Suprapubic skin (tissue), 4 donors: ENCODE data around the gene DEFB128. TPM values are rescaled to one million over a fixed set of nuclear protein-coding genes. Genes with fewer than 3 reads are reported as not detected.

Experiments used
- DNase-seq, 2 donors: peaks; one replicate each; pipeline ENCODE4 v3.0.0-alpha.2; 2019; ENCODE audit warnings: low spot score in 2 of 2
- H3K27ac ChIP-seq: fragments of 200-600 bp; sonication (generic); one replicate; pipeline ENCODE4 v1.5.1; 2019
- H3K27me3 ChIP-seq: fragments of 200-600 bp; sonication (generic); one replicate; pipeline ENCODE4 v1.5.1; 2019
- H3K36me3 ChIP-seq: fragments of 200-600 bp; sonication (generic); one replicate; pipeline ENCODE4 v1.5.1; 2019
- H3K4me1 ChIP-seq: fragments of 200-600 bp; sonication (generic); one replicate; pipeline ENCODE4 v1.5.1; 2019
- H3K4me3 ChIP-seq: fragments of 200-600 bp; sonication (generic); one replicate; pipeline ENCODE4 v1.5.1; 2019; ENCODE audit warnings: mild to moderate bottlenecking
- H3K9me3 ChIP-seq: fragments of 200-600 bp; sonication (generic); one replicate; pipeline ENCODE4 v1.5.1; 2019
- EP300 ChIP-seq: sonication (generic); formaldehyde crosslinking; IDR thresholded peaks from one replicate; pipeline ENCODE4 v1.6.1; 2017; ENCODE audit warnings: antibody characterized with exemption
- POLR2A ChIP-seq, 2 donors: fragments of 450-650 bp; IDR thresholded peaks; one replicate each; pipeline ENCODE4 v1.6.1; 2017; ENCODE audit warnings: antibody characterized with exemption in 2 of 2, mild to moderate bottlenecking in 2 of 2, moderate library complexity in 2 of 2
- POLR2AphosphoS5 ChIP-seq, 3 donors: sonication (generic); formaldehyde crosslinking; IDR thresholded peaks; one replicate each; pipeline ENCODE4 v1.6.1; 2017; ENCODE audit warnings: antibody characterized with exemption in 3 of 3
- WGBS: methylation state at CpG from one replicate; pipeline ENCODE4 v1.1.5; 2018; 5-methylcytosine and 5-hydroxymethylcytosine counted together
- total RNA-seq, 4 donors: library from RNA; depleted of rRNA; stranded (reverse); fragments of >200 nt; gene quantifications; one replicate each; pipeline ENCODE4 v1.1.0, GENCODE V29; 2016
- TF ChIP-seq, protein P1 (sequence below), 2 donors: fragments of 200-600 bp in 1 of 2; fragments of 450-650 bp in 1 of 2; sonication (generic) in 1 of 2; IDR thresholded peaks; one replicate each; pipeline ENCODE4 v1.5.1; 2016 to 2019; ENCODE audit warnings: antibody characterized with exemption in 2 of 2, mild to moderate bottlenecking in 1 of 2, moderate library complexity in 1 of 2

DEFB128 gene
- total RNA-seq, 4 donors from 2014 or later = not detected

DNA sequence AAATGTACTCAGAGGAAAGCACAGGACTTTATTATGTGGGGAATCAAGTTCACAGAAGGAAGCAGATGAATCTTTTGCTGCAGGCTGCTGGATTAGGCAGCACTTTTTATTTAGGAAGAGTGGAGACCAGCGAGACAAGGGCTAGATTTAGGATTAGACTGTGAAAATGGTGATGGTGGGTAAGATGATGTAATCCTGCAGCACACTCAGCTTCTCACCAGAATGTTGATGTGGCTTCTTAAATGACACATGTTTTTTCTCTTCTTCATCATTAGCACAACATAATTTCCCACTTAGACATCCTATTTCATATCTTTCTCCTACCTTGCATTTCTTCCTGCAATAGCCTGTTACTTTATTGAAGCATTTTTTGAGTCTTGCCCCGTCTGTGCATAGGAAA, 1.8 kb downstream of the DEFB128 start:
- Histone ChIP-seq H3K27ac (no peak overlapping the region), H3K27me3 (peaks cover 8% of the 10 kb centered on the region), H3K4me3 (no peak overlapping the region), H3K4me1 (no peaks in the 10 kb centered on the region), H3K9me3 (no peaks in the 10 kb centered on the region), H3K36me3 (no peaks in the 10 kb centered on the region)
- DNase-seq = no peak
- TF ChIP-seq POLR2A (IDR thresholded peaks at IDR 0.05) = no peak
- TF ChIP-seq POLR2AphosphoS5 (IDR thresholded peaks at IDR 0.05) = no peak
- TF ChIP-seq EP300 = no peak
- TF ChIP-seq, protein P1, sequence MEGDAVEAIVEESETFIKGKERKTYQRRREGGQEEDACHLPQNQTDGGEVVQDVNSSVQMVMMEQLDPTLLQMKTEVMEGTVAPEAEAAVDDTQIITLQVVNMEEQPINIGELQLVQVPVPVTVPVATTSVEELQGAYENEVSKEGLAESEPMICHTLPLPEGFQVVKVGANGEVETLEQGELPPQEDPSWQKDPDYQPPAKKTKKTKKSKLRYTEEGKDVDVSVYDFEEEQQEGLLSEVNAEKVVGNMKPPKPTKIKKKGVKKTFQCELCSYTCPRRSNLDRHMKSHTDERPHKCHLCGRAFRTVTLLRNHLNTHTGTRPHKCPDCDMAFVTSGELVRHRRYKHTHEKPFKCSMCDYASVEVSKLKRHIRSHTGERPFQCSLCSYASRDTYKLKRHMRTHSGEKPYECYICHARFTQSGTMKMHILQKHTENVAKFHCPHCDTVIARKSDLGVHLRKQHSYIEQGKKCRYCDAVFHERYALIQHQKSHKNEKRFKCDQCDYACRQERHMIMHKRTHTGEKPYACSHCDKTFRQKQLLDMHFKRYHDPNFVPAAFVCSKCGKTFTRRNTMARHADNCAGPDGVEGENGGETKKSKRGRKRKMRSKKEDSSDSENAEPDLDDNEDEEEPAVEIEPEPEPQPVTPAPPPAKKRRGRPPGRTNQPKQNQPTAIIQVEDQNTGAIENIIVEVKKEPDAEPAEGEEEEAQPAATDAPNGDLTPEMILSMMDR (IDR thresholded peaks at IDR 0.05) = no peak
- 57% methylated on average over 2 of the region's 2 CpGs for WGBS

DNA sequence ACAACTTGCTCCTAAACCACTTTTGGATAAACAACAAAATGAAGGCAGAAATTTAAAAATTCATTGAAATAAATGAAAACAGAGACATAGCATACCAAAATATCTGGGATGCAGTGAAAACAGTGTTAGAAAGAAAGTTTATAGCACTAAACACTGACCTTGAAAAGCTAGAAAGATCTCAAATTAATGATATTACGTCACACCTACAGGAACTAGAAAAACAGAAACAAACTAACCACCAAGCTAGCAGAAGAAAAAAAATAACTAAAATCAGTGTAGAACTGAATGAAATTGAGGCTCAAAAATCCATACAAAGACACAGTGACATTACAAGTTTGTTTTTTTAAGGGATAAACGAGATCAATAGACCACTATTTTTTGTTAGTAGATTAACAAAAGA, 5.2 kb downstream of the DEFB128 start:
- Histone ChIP-seq H3K27me3 (peaks cover 15% of the 10 kb centered on the region), H3K27ac (no peak overlapping the region), H3K9me3 (no peaks in the 10 kb centered on the region), H3K4me3 (no peak overlapping the region), H3K36me3 (no peaks in the 10 kb centered on the region), H3K4me1 (no peaks in the 10 kb centered on the region)
- 61% methylated on average over 2 of the region's 2 CpGs for WGBS
- DNase-seq = no peak
- no peak for TF ChIP-seq POLR2A (IDR thresholded peaks at IDR 0.05)
- TF ChIP-seq, protein P1 (IDR thresholded peaks at IDR 0.05) = no peak
- no peak for TF ChIP-seq POLR2AphosphoS5 (IDR thresholded peaks at IDR 0.05)
- no peak for TF ChIP-seq EP300

DNA sequence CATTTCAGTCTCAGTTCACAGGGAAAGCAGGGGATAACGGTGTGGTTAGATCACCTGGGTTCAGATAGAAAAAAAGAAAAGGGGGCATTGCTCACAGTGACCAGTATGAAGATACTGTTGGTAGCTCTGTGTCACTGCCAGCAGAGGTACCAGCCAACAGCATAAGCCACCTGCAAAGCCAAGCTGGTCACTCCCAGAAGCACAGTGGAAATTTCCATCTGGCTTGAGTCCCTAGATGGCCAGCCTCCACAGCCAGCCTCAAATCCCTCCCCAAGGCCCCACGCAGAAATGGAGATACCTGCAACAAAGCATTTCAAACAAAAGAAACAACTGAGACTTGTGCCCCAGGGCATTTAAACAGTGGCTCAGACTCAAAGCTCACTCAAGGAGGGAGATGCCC, 20.6 kb downstream of the DEFB128 start:
- WGBS = 71% methylated on average over 2 of the region's 2 CpGs
- TF ChIP-seq POLR2AphosphoS5 (IDR thresholded peaks at IDR 0.05) (no peak), EP300 (no peak), POLR2A (IDR thresholded peaks at IDR 0.05) (no peak)
- TF ChIP-seq, protein P1 (IDR thresholded peaks at IDR 0.05) = no peak
- Histone ChIP-seq H3K4me3 (no peak overlapping the region), H3K27me3 (peaks cover 5% of the 10 kb centered on the region), H3K27ac (no peak overlapping the region), H3K36me3 (no peaks in the 10 kb centered on the region), H3K9me3 (no peaks in the 10 kb centered on the region), H3K4me1 (no peaks in the 10 kb centered on the region)
- DNase-seq = no peak

DNA sequence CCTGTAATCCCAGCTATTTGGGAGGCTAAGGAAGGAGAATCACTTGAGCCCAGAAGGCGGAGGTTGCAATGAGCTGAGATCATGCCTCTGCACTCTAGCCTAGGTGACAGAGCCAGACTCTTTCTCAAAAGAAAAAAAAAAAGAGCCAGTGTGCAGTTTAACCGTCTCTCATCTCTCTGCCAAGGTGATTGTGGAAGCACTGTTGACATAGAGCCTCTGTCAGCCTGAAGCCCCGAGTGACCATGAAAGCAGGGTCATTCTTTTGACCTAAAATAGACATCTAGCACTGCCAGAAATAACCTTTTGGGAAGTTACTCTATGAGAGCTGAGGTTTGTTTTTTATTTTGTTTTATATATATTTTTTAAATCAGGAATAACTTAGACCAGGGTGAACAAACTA, 24.9 kb downstream of the DEFB128 start:
- no peaks in the 10 kb centered on the region for H3K4me1 ChIP-seq
- H3K36me3 ChIP-seq = no peaks in the 10 kb centered on the region
- no peaks in the 10 kb centered on the region for H3K27me3 ChIP-seq
- H3K27ac ChIP-seq = no peak overlapping the region
- H3K4me3 ChIP-seq = no peak overlapping the region
- 53% methylated on average over 3 of the region's 3 CpGs for WGBS
- no peaks in the 10 kb centered on the region for H3K9me3 ChIP-seq
- DNase-seq = no peak
- TF ChIP-seq POLR2A (IDR thresholded peaks at IDR 0.05) (no peak), POLR2AphosphoS5 (IDR thresholded peaks at IDR 0.05) (no peak), EP300 (no peak)
- TF ChIP-seq, protein P1 (IDR thresholded peaks at IDR 0.05) = no peak

DNA sequence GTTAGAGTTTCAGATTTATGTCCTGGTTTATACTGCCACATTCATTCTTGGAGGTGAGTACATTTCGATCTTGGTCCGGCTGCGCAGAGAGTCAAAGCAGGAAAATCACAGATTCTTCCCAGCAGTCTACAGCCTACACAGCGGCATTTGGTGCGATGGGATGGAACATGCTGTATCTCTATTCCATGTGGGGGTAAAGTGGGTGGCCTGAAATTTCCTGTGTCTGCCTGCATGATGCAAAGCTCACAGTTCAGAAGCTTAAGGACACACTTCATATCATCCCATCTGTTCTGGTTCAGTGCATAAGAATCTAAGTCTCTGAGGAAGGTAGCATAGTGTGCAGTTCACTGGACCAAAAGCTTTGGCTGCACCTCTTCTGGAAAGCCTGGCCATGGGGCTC, 32.4 kb downstream of the DEFB128 start, which contains the start of gene DEFB127:
Gene DEFB127, plus strand, starts transcription at position 301 of the 400 bp plus-strand sequence. Its CDS starts 91 bp downstream, at position 392.
- H3K4me1 ChIP-seq = no peaks in the 10 kb centered on the region
- 90% methylated on average over 5 of the region's 5 CpGs for WGBS
- no peaks in the 10 kb centered on the region for H3K9me3 ChIP-seq
- H3K4me3 ChIP-seq = no peak within 1 kb of the TSS
- TF ChIP-seq, protein P1 (IDR thresholded peaks at IDR 0.05) = no peak
- TF ChIP-seq POLR2A (IDR thresholded peaks at IDR 0.05) = no peak
- no peak for TF ChIP-seq EP300
- TF ChIP-seq POLR2AphosphoS5 (IDR thresholded peaks at IDR 0.05) = no peak
- H3K27ac ChIP-seq = no peak within 1 kb of the TSS
- no peak for DNase-seq
- H3K27me3 ChIP-seq = peaks cover 5% of the 10 kb centered on the region
- H3K36me3 ChIP-seq = no peaks in the 10 kb centered on the region
